SK-N-SH (cell line): ENCODE measurements around the gene D2HGDH. TPM values are rescaled to one million over a fixed set of nuclear protein-coding genes. Genes with fewer than 3 reads are reported as not detected.

Experiments
- CTCF ChIA-PET: fragments of 300-600, 350-600 bp; formaldehyde crosslinking; extraction: SDS; loops from one replicate; lab custom pipeline; 2021; lab: Yijun Ruan, JAX
- POLR2A ChIA-PET: fragments of 350-600 bp; sonication (Branson Sonifier 250); formaldehyde crosslinking; extraction: SDS; loops from one replicate; lab custom pipeline; 2020; ENCODE audit warnings: antibody characterized with exemption, inconsistent platforms; lab: Yijun Ruan, JAX
- DNase-seq: peaks from one replicate; pipeline ENCODE4 v3.0.0; 2012
- H2AFZ ChIP-seq: fragments of 200-600 bp; sonication (generic); 2 replicates; pipeline ENCODE4 v1.8.1; 2016; ENCODE audit warnings: antibody characterized with exemption, mild to moderate bottlenecking, low read depth
- H3F3A ChIP-seq: fragments of 200-600 bp; sonication (generic); replicated peaks from 2 replicates; pipeline ENCODE3; 2016; ENCODE audit warnings: antibody characterized with exemption, mild to moderate bottlenecking; ENCODE audit not compliant: insufficient read depth
- H3K27ac ChIP-seq, 2 experiments: fragments of 200-500 bp in 1 of 2; fragments of 200-600 bp in 1 of 2; sonication (Bioruptor generic) in 1 of 2; sonication (generic), shearing (Covaris generic) in 1 of 2; 2 replicates each; pipeline versions ENCODE4 v1.5.1 to v1.6.1; 2014 to 2016; ENCODE audit warnings: low read depth in 2 of 2, inconsistent platforms in 1 of 2, low read length in 1 of 2, mild to moderate bottlenecking in 1 of 2, mixed read lengths in 1 of 2
- H3K27me3 ChIP-seq: fragments of 200-600 bp; sonication (generic), shearing (Covaris generic); 2 replicates; pipeline ENCODE4 v1.6.1; 2016; ENCODE audit warnings: mixed run types; ENCODE audit not compliant: insufficient read depth
- H3K36me3 ChIP-seq, 2 experiments: fragments of 200-500 bp in 1 of 2; fragments of 200-600 bp in 1 of 2; sonication (Bioruptor generic) in 1 of 2; sonication (generic) in 1 of 2; replicated peaks in 1 of 2; 2 replicates each; pipeline versions ENCODE3 to v1.5.1; 2014 to 2016; ENCODE audit warnings: low read length in 1 of 2, mild to moderate bottlenecking in 1 of 2; ENCODE audit not compliant: insufficient read depth in 2 of 2, control insufficient read depth in 1 of 2
- H3K4me1 ChIP-seq, 2 experiments: fragments of 200-500 bp in 1 of 2; fragments of 200-600 bp in 1 of 2; sonication (Bioruptor generic) in 1 of 2; sonication (generic), shearing (Covaris generic) in 1 of 2; 2 replicates each; pipeline versions ENCODE4 v1.5.1 to v1.6.1; 2014 to 2016; ENCODE audit warnings: low read depth in 1 of 2, low read length in 1 of 2, mixed run types in 1 of 2; ENCODE audit not compliant: insufficient read depth in 2 of 2, control insufficient read depth in 1 of 2
- H3K4me2 ChIP-seq: fragments of 200-600 bp; sonication (generic), shearing (Covaris generic); 2 replicates; pipeline ENCODE4 v1.6.1; 2017; ENCODE audit warnings: mixed run types
- H3K4me3 ChIP-seq, 2 experiments: fragments of 200-500 bp in 1 of 2; fragments of 200-600 bp in 1 of 2; sonication (Bioruptor generic) in 1 of 2; sonication (generic), shearing (Covaris generic) in 1 of 2; 2 replicates each; pipeline versions ENCODE4 v1.5.1 to v1.8.1; 2014 to 2016; ENCODE audit warnings: low read depth in 2 of 2, inconsistent platforms in 1 of 2, low read length in 1 of 2, mild to moderate bottlenecking in 1 of 2, mixed read lengths in 1 of 2, moderate library complexity in 1 of 2
- H3K79me2 ChIP-seq: fragments of 200-600 bp; sonication (generic); 2 replicates; pipeline ENCODE4 v1.8.1; 2017; ENCODE audit warnings: mild to moderate bottlenecking; ENCODE audit not compliant: insufficient read depth
- H3K9ac ChIP-seq: fragments of 200-600 bp; sonication (generic); 2 replicates; pipeline ENCODE4 v1.6.1; 2017; ENCODE audit warnings: mixed run types
- H3K9me2 ChIP-seq: fragments of 200-600 bp; sonication (generic); 2 replicates; pipeline ENCODE4 v1.6.1; 2017; ENCODE audit warnings: mixed run types
- H3K9me3 ChIP-seq: fragments of 200-600 bp; sonication (generic); 2 replicates; pipeline ENCODE4 v1.6.1; 2017; ENCODE audit warnings: mixed run types, mild to moderate bottlenecking, moderate library complexity
- H4K20me1 ChIP-seq: fragments of 200-600 bp; sonication (generic); 2 replicates; pipeline ENCODE4 v1.6.1; 2017; ENCODE audit warnings: mild to moderate bottlenecking, mixed run types; ENCODE audit not compliant: insufficient read depth
- ELF1 ChIP-seq: IDR thresholded peaks from 2 replicates; pipeline ENCODE4 v1.4.0; 2012
- FOXJ3 ChIP-seq: sonication (generic); formaldehyde crosslinking; IDR thresholded peaks from 2 replicates; pipeline ENCODE4 v1.5.1; 2020; ENCODE audit warnings: mild to moderate bottlenecking, missing genetic modification reagents
- GABPA ChIP-seq: IDR thresholded peaks from 2 replicates; pipeline ENCODE4 v1.4.0; 2012; ENCODE audit warnings: low read depth, mild to moderate bottlenecking
- MEF2A ChIP-seq: IDR thresholded peaks from 2 replicates; pipeline ENCODE4 v1.4.0; 2012; ENCODE audit warnings: low read depth, borderline replicate concordance
- NRF1 ChIP-seq: IDR thresholded peaks from 2 replicates; pipeline ENCODE4 v1.6.1; 2012; ENCODE audit warnings: low read depth, mild to moderate bottlenecking, low read length
- POLR2AphosphoS5 ChIP-seq: IDR thresholded peaks from 2 replicates; pipeline ENCODE4 v1.6.1; 2012; ENCODE audit warnings: low read depth, low read length
- RCOR1 ChIP-seq: fragments of 150-350 bp; IDR thresholded peaks from 2 replicates; pipeline ENCODE4 v1.6.1; 2017; ENCODE audit warnings: antibody characterized with exemption, low read length
- SIN3A ChIP-seq: IDR thresholded peaks from 2 replicates; pipeline ENCODE4 v1.6.1; 2012; ENCODE audit warnings: low read depth, mild to moderate bottlenecking, low read length, moderate library complexity, borderline replicate concordance
- SMC3 ChIP-seq: IDR thresholded peaks from 2 replicates; pipeline ENCODE4 v1.6.1; 2012; ENCODE audit warnings: low read depth, low read length, improper control_type of control experiment
- TEAD4 ChIP-seq: IDR thresholded peaks from 2 replicates; pipeline ENCODE4 v1.4.0; 2012; ENCODE audit warnings: mild to moderate bottlenecking, borderline replicate concordance; ENCODE audit not compliant: insufficient read depth
- WGBS: methylation state at CpG from one replicate; pipeline ENCODE4 v1.1.6; 2017; ENCODE audit warnings: low lambda C conversion rate; 5-methylcytosine and 5-hydroxymethylcytosine counted together
- polyA plus RNA-seq, 3 experiments: library from polyadenylated mRNA; depleted of rRNA; stranded (reverse); fragments of >200 nt; gene quantifications; 2 replicates each; pipeline ENCODE4 v1.2.3, GENCODE V29; 2012
- TF ChIP-seq, protein P1 (sequence below): IDR thresholded peaks from 2 replicates; pipeline ENCODE4 v1.4.0; 2012; ENCODE audit warnings: low read depth, borderline replicate concordance
- TF ChIP-seq, protein P2 (sequence below): fragments of 150-350 bp; IDR thresholded peaks from 2 replicates; pipeline ENCODE4 v1.6.1; 2017; ENCODE audit warnings: antibody characterized with exemption, low read length, low read depth, borderline replicate concordance
- TF ChIP-seq, protein P3 (sequence below): IDR thresholded peaks from 2 replicates; pipeline ENCODE4 v1.4.0; 2012; ENCODE audit warnings: low read depth, borderline replicate concordance
- TF ChIP-seq, protein P4 (sequence below): fragments of 200-600 bp; sonication (generic); IDR thresholded peaks from 2 replicates; pipeline ENCODE4 v1.6.1; 2017; ENCODE audit warnings: antibody characterized with exemption, mild to moderate bottlenecking, moderate library complexity

Gene D2HGDH
- polyA plus RNA-seq, 1 of the 3 experiments (the other 2 are of a cell fraction) = 36.3 TPM

DNA sequence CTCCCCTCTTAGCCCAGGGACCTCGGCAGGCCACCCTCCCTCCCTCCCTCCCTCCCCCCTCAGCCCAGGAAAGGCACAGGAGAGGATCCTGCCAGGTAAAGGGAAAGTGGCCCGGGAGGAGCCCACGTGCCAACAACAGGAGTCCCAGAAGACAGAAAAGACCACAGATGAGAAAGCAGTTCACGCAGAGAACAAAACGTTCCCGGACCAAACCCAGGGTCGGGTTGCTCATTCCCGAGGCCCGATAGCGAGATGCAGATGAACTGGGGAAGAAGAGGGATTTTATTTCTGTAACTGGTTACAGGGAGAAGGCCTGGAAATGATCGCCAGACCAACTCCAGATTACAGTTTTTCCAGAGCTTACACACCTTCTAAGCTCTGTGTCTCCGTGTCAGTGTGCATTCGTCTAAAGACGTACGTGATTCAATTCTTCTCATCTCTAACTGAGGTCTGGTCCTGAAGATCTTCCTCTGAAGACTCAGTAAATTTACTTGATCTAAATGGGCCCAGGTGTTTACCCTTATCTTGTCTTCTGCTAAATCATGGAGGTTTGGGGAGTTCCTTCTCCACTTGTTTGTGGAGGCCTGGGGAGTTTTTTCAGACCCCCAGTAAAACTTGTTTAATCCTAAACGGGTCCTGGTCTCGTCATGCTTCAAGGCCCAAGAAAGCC is 73.8 kb downstream of the D2HGDH start:
- H3K9me2 ChIP-seq = no peaks in the 10 kb centered on the region
- no peak for TF ChIP-seq SMC3
- no peak for TF ChIP-seq POLR2AphosphoS5
- TF ChIP-seq, protein P1, sequence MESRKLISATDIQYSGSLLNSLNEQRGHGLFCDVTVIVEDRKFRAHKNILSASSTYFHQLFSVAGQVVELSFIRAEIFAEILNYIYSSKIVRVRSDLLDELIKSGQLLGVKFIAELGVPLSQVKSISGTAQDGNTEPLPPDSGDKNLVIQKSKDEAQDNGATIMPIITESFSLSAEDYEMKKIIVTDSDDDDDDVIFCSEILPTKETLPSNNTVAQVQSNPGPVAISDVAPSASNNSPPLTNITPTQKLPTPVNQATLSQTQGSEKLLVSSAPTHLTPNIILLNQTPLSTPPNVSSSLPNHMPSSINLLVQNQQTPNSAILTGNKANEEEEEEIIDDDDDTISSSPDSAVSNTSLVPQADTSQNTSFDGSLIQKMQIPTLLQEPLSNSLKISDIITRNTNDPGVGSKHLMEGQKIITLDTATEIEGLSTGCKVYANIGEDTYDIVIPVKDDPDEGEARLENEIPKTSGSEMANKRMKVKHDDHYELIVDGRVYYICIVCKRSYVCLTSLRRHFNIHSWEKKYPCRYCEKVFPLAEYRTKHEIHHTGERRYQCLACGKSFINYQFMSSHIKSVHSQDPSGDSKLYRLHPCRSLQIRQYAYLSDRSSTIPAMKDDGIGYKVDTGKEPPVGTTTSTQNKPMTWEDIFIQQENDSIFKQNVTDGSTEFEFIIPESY = no peak
- TF ChIP-seq, protein P2, sequence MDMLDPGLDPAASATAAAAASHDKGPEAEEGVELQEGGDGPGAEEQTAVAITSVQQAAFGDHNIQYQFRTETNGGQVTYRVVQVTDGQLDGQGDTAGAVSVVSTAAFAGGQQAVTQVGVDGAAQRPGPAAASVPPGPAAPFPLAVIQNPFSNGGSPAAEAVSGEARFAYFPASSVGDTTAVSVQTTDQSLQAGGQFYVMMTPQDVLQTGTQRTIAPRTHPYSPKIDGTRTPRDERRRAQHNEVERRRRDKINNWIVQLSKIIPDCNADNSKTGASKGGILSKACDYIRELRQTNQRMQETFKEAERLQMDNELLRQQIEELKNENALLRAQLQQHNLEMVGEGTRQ = no peak
- no peak for TF ChIP-seq MEF2A
- no peak for TF ChIP-seq TEAD4
- TF ChIP-seq, protein P3, sequence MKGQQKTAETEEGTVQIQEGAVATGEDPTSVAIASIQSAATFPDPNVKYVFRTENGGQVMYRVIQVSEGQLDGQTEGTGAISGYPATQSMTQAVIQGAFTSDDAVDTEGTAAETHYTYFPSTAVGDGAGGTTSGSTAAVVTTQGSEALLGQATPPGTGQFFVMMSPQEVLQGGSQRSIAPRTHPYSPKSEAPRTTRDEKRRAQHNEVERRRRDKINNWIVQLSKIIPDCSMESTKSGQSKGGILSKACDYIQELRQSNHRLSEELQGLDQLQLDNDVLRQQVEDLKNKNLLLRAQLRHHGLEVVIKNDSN = no peak
- no peak for TF ChIP-seq NRF1
- no peak overlapping the region for H3K4me3 ChIP-seq
- DNase-seq = peak; percentile 59
- H3K9me3 ChIP-seq = no peaks in the 10 kb centered on the region
- H2AFZ ChIP-seq = no peak overlapping the region
- H3K27ac ChIP-seq = peak overlapping the region in 1 of 2 experiments; percentile 97; a peak in 2 of 4 replicates
- H3K9ac ChIP-seq = no peak overlapping the region
- no peak overlapping the region for H3K4me2 ChIP-seq
- ChIA-PET POLR2A (no interaction called here), CTCF (interaction anchor here (1.4 kb wide), 1 partner anchor 13 kb away, joined by 3 read pairs; no protein-coding TSS in a partner anchor)
- no peaks in the 10 kb centered on the region for H3K36me3 ChIP-seq
- WGBS = 75% methylated on average over 16 of the region's 17 CpGs
- no peaks in the 10 kb centered on the region for H3F3A ChIP-seq
- peaks cover 6 to 55% of the 10 kb centered on the region in 2 experiments for H3K4me1 ChIP-seq
- no peaks in the 10 kb centered on the region for H3K27me3 ChIP-seq
- no peaks in the 10 kb centered on the region for H3K79me2 ChIP-seq
- H4K20me1 ChIP-seq = no peaks in the 10 kb centered on the region

DNA sequence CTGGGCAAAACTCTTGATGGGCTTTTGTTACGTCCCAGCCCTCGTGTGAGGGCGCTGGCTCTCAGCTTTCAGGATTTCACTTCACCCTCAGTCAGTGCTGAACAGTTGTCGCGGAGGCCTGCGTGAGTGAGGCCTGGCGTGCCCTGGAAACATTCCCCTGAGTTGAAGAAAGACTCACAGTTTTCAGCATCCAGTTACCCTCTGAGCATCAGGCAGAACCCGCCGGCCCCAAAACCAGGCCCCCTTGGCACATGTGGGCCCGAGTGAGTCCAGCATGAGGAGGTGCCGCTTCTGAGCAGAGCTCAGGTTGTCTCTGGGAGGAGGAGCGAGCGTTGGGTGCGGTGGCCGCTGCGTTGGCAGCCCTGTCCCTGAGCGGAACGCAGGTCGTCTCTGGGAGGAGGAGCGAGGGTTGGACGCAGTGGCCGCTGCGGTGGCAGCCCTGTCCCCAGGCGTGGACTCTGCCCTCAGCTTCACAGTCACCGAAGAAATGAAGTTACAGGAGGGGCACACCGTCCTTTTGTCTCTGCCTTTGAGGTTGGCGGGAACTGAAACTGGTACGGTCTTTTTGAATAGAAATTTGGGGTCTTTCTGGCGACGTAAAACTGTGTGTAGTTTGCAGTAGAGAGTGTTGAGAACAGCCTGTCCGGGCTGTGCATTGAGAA is 74.4 kb downstream of the D2HGDH start, which contains the start of gene NEU4:
TSS of gene NEU4 (plus strand) at position 473 of the 662 bp plus-strand sequence. CDS start 5,292 bp downstream, outside the sequence.
- CTCF ChIA-PET = interaction anchor here (1.4 kb wide), 1 partner anchor 13 kb away, joined by 3 read pairs; no protein-coding TSS in a partner anchor
- 90% methylated on average over 16 of the region's 31 CpGs for WGBS
- no peak for TF ChIP-seq SIN3A
- TF ChIP-seq NRF1 = no peak
- TF ChIP-seq SMC3 = no peak
- TF ChIP-seq, protein P1 = no peak
- TF ChIP-seq POLR2AphosphoS5 = no peak
- TF ChIP-seq, protein P4, sequence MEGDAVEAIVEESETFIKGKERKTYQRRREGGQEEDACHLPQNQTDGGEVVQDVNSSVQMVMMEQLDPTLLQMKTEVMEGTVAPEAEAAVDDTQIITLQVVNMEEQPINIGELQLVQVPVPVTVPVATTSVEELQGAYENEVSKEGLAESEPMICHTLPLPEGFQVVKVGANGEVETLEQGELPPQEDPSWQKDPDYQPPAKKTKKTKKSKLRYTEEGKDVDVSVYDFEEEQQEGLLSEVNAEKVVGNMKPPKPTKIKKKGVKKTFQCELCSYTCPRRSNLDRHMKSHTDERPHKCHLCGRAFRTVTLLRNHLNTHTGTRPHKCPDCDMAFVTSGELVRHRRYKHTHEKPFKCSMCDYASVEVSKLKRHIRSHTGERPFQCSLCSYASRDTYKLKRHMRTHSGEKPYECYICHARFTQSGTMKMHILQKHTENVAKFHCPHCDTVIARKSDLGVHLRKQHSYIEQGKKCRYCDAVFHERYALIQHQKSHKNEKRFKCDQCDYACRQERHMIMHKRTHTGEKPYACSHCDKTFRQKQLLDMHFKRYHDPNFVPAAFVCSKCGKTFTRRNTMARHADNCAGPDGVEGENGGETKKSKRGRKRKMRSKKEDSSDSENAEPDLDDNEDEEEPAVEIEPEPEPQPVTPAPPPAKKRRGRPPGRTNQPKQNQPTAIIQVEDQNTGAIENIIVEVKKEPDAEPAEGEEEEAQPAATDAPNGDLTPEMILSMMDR = no peak
- TF ChIP-seq, protein P2 = no peak
- TF ChIP-seq RCOR1 = no peak
- TF ChIP-seq FOXJ3 (CRISPR knock-in tag) = no peak
- TF ChIP-seq ELF1 = no peak
- TF ChIP-seq GABPA = no peak

More for the DNA sequence above, 74.4 kb downstream of the D2HGDH start, which contains the start of gene NEU4:
- POLR2A ChIA-PET = no interaction called here
- Histone ChIP-seq H3K4me1 (peaks cover 6 to 48% of the 10 kb centered on the region in 2 experiments), H3K79me2 (no peaks in the 10 kb centered on the region), H4K20me1 (no peaks in the 10 kb centered on the region), H3K9ac (no peak within 1 kb of the TSS), H2AFZ (no peak within 1 kb of the TSS), H3K36me3 (no peaks in the 10 kb centered on the region), H3K4me3 (no peak within 1 kb of the TSS), H3K27ac (peak within 1 kb of the TSS in 1 of 2 experiments; percentile 97; a peak in 2 of 4 replicates), H3K4me2 (no peak within 1 kb of the TSS), H3K9me2 (no peaks in the 10 kb centered on the region), H3K27me3 (no peaks in the 10 kb centered on the region), H3F3A (no peaks in the 10 kb centered on the region), H3K9me3 (no peaks in the 10 kb centered on the region)
- peak; percentile 51 for DNase-seq
